HG02938 (cell line): Measurements from ENCODE around the gene TUG1.
A peak's percentile ranks its signal among the peaks of the same experiment; 100 is the strongest.

Source experiments
- ATAC-seq: cut with Tn5 transposase; IDR thresholded peaks from one replicate; pipeline ENCODE4 v1.9.1; 2021; ENCODE audit warnings: mild to moderate bottlenecking, moderate library complexity; ENCODE audit not compliant: unreplicated experiment

TUG1 gene

GRCh38 chr22:30947173-30947815 is 21.8 kb upstream of the TUG1 start:
- no peak for ATAC-seq

- ATAC-seq: no peak
Measured at GRCh38 chr22:30947816-30948454, 21.1 kb upstream of the TUG1 start.

- no peak for ATAC-seq
Measured at GRCh38 chr22:30948930-30949342, 20.1 kb upstream of the TUG1 start.

DNA sequence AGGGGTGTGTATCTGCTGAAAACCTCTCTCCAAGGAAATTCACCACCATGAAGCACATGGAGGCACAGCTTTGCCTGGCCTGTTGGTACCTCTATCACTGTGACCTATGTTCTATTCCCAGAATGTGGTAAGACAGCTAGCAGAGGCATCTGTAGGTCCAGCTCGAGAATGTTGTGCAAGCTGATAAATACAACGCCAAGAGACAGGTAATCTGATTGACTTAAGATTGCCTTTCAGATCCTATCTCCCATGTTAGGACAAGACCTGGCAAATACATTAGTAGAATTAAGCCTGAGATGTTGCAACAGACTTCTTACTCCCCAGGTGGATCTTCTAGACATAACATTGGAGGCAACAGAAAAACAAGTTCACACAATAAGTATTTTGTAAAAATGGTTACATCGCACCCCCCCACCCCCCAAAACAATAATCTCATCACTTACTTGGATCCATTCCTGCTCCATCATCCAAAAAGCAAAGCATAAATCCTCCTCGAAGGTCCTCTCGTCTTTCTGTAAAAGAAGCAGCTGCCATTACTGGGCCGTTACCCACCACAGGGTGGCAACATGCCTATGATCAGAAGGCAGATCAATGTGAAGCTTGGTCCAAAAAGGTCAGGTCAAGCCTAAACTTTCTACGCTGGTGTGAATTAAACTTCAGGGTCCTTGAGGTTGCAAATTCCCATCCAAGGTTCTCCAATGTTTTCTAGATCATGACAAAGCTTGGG is 19.0 kb upstream of the TUG1 start:
- no peak for ATAC-seq

DNA sequence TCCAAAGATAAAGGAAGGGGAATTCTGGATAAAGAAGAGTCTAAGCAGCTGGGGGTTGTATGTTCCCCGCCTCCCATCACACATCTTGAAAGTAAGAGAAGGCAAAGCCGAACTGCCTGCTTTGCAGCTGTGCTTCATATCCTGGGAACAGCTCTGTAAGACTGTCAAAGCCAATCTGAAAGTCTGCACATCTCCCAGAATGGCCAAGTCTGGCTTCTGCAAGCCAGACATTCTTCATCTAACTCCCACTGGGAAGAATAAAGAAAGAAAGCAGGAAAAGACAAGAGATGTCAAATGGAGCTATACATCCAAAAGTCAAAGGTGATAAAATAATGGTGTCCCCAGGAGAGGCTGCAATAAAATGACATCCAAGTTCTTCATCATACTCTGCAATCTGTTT is 15.9 kb upstream of the TUG1 start:
- no peak for ATAC-seq

DNA sequence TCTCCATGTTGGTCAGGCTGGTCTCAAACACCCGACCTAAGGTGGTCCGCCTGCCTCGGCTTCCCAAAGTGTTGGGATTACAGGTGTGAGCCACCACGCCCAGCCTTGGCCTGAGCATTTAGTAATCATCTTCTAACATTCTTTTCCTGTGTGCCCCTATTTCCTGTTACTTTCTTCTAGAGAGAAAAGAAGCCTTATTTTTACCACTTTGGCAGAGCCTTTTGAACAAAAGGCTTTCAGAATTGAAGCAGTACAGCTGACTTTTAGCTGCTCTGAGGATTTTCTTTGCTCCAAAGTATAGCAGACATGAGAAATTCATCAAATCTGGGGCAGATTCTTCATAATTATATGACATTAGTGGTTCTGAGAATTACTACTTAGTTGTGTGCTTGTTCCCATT is 13.9 kb upstream of the TUG1 start:
- no peak for ATAC-seq

DNA sequence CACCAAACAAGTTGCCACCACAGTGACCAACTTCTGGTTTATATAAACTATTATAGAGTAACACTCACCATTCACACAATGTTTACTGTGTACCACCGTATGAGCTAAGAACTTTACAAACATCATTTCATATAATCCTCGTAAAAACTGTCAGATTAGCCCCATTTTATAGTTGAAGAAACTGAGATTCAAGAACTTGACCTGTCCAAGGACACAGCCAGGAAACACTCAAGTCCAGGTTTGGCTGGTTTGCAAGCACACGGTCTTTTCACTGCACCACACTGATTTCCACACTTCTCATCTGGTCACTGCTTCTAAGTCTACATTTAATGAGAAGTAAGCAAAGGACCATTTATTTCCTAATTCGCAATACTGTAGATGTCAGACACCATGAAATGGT is 4.2 kb upstream of the TUG1 start:
- ATAC-seq: no peak

- peak; percentile 30 for ATAC-seq
Measured at GRCh38 chr22:30968015-30968923, 796 bp upstream of the TUG1 start, which contains the start of gene MORC2. MORC2 (minus strand) TSS chr22:30968774; CDS start chr22:30967889, 885 bp downstream.

DNA sequence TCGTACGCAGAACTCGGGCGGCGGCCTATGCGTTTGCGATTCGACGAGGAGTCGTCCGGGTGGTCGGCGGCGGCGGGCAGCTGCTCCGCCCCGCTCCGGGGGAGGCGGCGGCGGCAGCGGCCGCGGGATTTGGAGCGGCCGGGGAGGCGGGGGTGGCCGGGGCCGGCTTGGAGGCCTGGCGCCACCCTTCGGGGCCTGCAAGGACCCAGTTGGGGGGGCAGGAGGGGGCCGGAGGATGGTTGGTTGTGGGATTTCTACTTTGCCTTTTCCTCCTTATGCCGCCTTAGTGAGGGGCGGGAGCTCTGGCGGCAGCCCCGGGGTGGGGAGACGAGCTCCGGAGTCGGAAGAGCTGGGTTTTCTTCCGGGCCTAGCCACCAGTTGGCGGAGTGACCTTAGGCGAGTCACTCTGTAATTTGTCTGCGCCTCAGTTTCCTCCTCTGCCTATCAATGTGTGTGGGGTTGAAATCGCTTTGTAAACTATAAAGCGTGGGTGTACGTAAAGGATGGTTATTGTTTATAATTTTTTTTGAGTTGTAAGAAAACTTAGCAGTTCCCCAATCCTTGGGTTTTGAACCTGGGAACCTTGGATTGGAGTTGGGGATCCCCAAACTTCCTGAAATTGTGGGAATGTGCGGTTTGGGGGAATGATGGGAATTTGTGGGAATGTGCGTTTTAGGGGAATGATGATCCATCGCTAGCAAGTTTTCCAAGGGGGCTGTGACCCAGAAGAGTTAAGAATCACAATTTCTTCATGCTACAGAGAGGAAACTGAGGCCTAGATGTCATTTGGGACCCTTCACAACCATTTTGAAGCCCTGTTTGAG is 679 bp downstream of the TUG1 start:
- peak; percentile 23 for ATAC-seq

- no peak for ATAC-seq
Measured at GRCh38 chr22:30970356-30970746, 1.3 kb downstream of the TUG1 start.

- ATAC-seq: no peak
Measured at GRCh38 chr22:30978304-30978962, 9.4 kb downstream of the TUG1 start.

DNA sequence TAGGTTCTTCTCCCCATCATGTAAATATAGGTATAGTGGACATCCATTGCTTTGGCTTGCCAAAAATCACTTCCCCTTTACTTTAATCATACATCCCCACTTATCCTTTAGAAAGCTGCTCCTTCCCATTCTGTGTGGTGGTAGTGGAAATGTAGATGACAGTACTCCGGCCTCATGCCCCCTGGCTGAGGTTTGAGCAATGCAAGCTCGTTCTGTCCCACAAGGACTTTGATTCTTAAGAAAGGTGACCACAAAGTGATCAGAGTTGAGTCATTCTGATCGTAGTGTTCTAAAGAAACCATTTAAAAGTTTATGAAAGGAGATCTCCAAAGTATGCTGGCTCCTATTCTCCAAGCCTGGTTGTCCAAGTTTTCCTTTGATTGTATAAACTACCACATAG is 10.9 kb downstream of the TUG1 start:
- ATAC-seq: no peak

GRCh38 chr22:30982512-30982911 is 13.4 kb downstream of the TUG1 start:
- ATAC-seq: no peak

- no peak for ATAC-seq
Measured at GRCh38 chr22:30984317-30984716, 15.3 kb downstream of the TUG1 start.

GRCh38 chr22:30985561-30986208 is 16.6 kb downstream of the TUG1 start:
- ATAC-seq: no peak

DNA sequence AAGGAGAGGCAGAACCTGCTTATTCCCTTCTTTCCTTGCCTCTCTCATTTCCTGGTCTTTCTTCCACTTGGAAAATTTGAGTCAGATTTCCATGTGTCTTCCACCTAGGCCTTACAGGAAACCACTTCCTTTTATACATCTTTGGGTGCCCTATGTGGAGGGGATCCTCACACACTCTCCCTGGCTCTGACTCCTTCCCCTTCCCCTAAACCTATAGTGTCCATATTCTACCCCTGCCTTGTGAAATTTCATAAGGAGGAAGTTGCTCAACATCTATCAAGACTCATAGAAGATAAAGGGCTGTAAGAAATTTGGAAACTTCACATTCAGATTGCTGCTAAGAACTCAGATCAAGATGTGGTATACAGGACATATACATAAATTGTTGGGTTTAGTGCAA is 20.4 kb downstream of the TUG1 start:
- ATAC-seq: no peak

DNA sequence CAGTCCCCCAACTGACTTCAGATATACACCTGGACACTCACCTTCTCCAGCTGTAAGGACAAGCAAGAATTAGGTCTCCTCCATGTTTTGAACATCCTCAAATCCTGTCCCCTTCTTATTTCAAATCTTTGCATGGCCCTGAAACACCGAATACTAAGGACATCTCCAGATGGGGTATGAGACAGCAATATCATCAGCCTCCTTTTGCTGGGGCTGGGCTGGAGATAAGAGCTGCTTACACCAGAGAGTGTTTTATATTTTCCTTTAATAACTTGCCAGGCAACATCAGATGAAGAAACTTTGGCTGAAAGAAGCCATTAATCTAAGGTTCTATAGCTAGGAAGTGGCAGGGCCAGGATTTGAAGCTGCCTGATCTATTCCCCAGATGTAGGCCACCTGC is 21.6 kb downstream of the TUG1 start:
- ATAC-seq: no peak

GRCh38 chr22:30992565-30992964 is 23.5 kb downstream of the TUG1 start:
- ATAC-seq: no peak

- no peak for ATAC-seq
Measured at GRCh38 chr22:30994960-30995359, 25.9 kb downstream of the TUG1 start.
